ENCODE data around the gene RNF112.

Gene RNF112

GRCh38 chr17:19407601-19408345 lies 3.3 kb upstream of the RNF112 start:
- peaks cover 3% of the 10 kb centered on the region for H3K27me3 Mint-ChIP-seq (ENCODE audit: low read depth, poor library complexity)
- no peak for TF ChIP-seq CTCF (IDR thresholded peaks at IDR 0.05)
- H3K4me3 Mint-ChIP-seq: no peak overlapping the region
- DNase-seq: no peak
- peaks cover 19% of the 10 kb centered on the region for H3K4me1 Mint-ChIP-seq
- no peaks in the 10 kb centered on the region for H3K9me3 Mint-ChIP-seq
- H3K27ac Mint-ChIP-seq: no peak overlapping the region
- H3K36me3 Mint-ChIP-seq (ENCODE audit: low read depth): no peaks in the 10 kb centered on the region

GRCh38 chr17:19408346-19408710 lies 2.7 kb upstream of the RNF112 start:
- Mint-ChIP-seq H3K27ac (no peak overlapping the region), H3K36me3 (ENCODE audit: low read depth) (no peaks in the 10 kb centered on the region), H3K4me1 (peaks cover 19% of the 10 kb centered on the region), H3K4me3 (no peak overlapping the region), H3K27me3 (ENCODE audit: low read depth, poor library complexity) (peaks cover 3% of the 10 kb centered on the region), H3K9me3 (no peaks in the 10 kb centered on the region)
- TF ChIP-seq CTCF (IDR thresholded peaks at IDR 0.05): no peak
- DNase-seq: no peak

GRCh38 chr17:19409066-19409465 lies 2.0 kb upstream of the RNF112 start:
- Mint-ChIP-seq H3K9me3 (no peaks in the 10 kb centered on the region), H3K27me3 (ENCODE audit: low read depth, poor library complexity) (peaks cover 3% of the 10 kb centered on the region), H3K4me1 (peaks cover 24% of the 10 kb centered on the region), H3K27ac (no peak overlapping the region), H3K36me3 (ENCODE audit: low read depth) (no peaks in the 10 kb centered on the region), H3K4me3 (no peak overlapping the region)
- no peak for DNase-seq
- TF ChIP-seq CTCF (IDR thresholded peaks at IDR 0.05): no peak

GRCh38 chr17:19409509-19409908 lies 1.5 kb upstream of the RNF112 start:
- Mint-ChIP-seq H3K4me3 (no peak overlapping the region), H3K27me3 (ENCODE audit: low read depth, poor library complexity) (peaks cover 3% of the 10 kb centered on the region), H3K36me3 (ENCODE audit: low read depth) (no peaks in the 10 kb centered on the region), H3K4me1 (peaks cover 25% of the 10 kb centered on the region), H3K9me3 (no peaks in the 10 kb centered on the region), H3K27ac (no peak overlapping the region)
- TF ChIP-seq CTCF (IDR thresholded peaks at IDR 0.05): no peak
- DNase-seq: no peak

GRCh38 chr17:19410091-19410490 lies 941 bp upstream of the RNF112 start:
- H3K27me3 Mint-ChIP-seq (ENCODE audit: low read depth, poor library complexity): peaks cover 3% of the 10 kb centered on the region
- H3K9me3 Mint-ChIP-seq: no peaks in the 10 kb centered on the region
- peaks cover 30% of the 10 kb centered on the region for H3K4me1 Mint-ChIP-seq
- H3K36me3 Mint-ChIP-seq (ENCODE audit: low read depth): no peaks in the 10 kb centered on the region
- DNase-seq: no peak
- no peak for TF ChIP-seq CTCF (IDR thresholded peaks at IDR 0.05)
- H3K27ac Mint-ChIP-seq: no peak overlapping the region
- H3K4me3 Mint-ChIP-seq: no peak overlapping the region

- peaks cover 34% of the 10 kb centered on the region for H3K4me1 Mint-ChIP-seq
- no peaks in the 10 kb centered on the region for H3K36me3 Mint-ChIP-seq (ENCODE audit: low read depth)
- no peak overlapping the region for H3K27ac Mint-ChIP-seq
- DNase-seq: no peak
- no peak for TF ChIP-seq CTCF (IDR thresholded peaks at IDR 0.05)
- no peaks in the 10 kb centered on the region for H3K9me3 Mint-ChIP-seq
- no peak overlapping the region for H3K4me3 Mint-ChIP-seq
- peaks cover 6% of the 10 kb centered on the region for H3K27me3 Mint-ChIP-seq (ENCODE audit: low read depth, poor library complexity)
Measured at GRCh38 chr17:19411631-19412030, 599 bp downstream of the RNF112 start.

Measured in nephron progenitor cell (in vitro differentiated cells).